ENCODE measurements around the gene ETV4.

- no peak for TF ChIP-seq CTCF (conservative IDR thresholded peaks at IDR 0.05; ENCODE audit: low read length)
- no peak for TF ChIP-seq EZH2phosphoT487 (IDR thresholded peaks at IDR 0.05; ENCODE audit: borderline replicate concordance)
These were observed 2.7 kb upstream of the ETV4 start for GRCh38 chr17:43548689-43549379.
